Left lung (tissue), 10 donors: ENCODE data around the gene ASMTL. TPM values are rescaled to one million over a fixed set of nuclear protein-coding genes. Genes with fewer than 3 reads are reported as not detected.

Source experiments
- ATAC-seq: fragments of 200-7000 bp; cut with Tn5 transposase; one replicate; pipeline ENCODE4 v1.9.1; 2020; ENCODE audit warnings: moderate library complexity
- DNase-seq, 4 donors: peaks; one replicate each; pipeline ENCODE4 v3.0.0-alpha.2; 2013 to 2020
- H3K27ac ChIP-seq, 2 donors: fragments of 200-600 bp; sonication (generic) in 1 of 2; one replicate each; pipeline versions ENCODE4 v1.5.0 to v1.8.0; 2020 to 2021
- H3K27me3 ChIP-seq, 2 donors: fragments of 200-600 bp; sonication (generic) in 1 of 2; one replicate each; pipeline versions ENCODE4 v1.5.0 to v1.8.0; 2020 to 2021
- H3K36me3 ChIP-seq, 2 donors: fragments of 200-600 bp; sonication (generic) in 1 of 2; one replicate each; pipeline versions ENCODE4 v1.5.0 to v1.8.0; 2020 to 2021
- H3K4me1 ChIP-seq, 2 donors: fragments of 200-600 bp; one replicate each; pipeline ENCODE4 v1.8.0; 2021
- H3K4me3 ChIP-seq, 2 donors: fragments of 200-600 bp; sonication (generic) in 1 of 2; one replicate each; pipeline versions ENCODE4 v1.5.0 to v1.8.0; 2020 to 2021; ENCODE audit warnings: mild to moderate bottlenecking in 1 of 2
- H3K9me3 ChIP-seq, 2 donors: fragments of 200-600 bp; sonication (generic) in 1 of 2; one replicate each; pipeline versions ENCODE4 v1.5.0 to v1.8.0; 2020 to 2021
- intact Hi-C, 2 donors: fragments of 100-400 bp; cut with DNase I; formaldehyde crosslinking; loops; one replicate each; pipeline versions ENCODE4 v1.11.2 to v1.14.2; 2022
- polyA plus RNA-seq, 6 donors: library from polyadenylated mRNA; unstranded; fragments of 120-200 nt; gene quantifications; one replicate each; pipeline ENCODE4 v1.2.1, GENCODE V29; 2013; ENCODE audit not compliant: insufficient read length in 6 of 6
- total RNA-seq, 2 donors: library from RNA; stranded (reverse); fragmentation: NEBNext Ultra II Directional; extraction: Animal tissue kit (Norgen Biotek cat#: 25700); gene quantifications; one replicate each; pipeline ENCODE4 v1.2.1, GENCODE V29; 2021
- TF ChIP-seq, protein P1 (sequence below), 2 donors: fragments of 200-600 bp; sonication (generic) in 1 of 2; IDR thresholded peaks; one replicate each; pipeline versions ENCODE4 v1.5.0 to v1.8.0; 2021; ENCODE audit warnings: antibody characterized with exemption in 2 of 2
- donor health status: DM: no; HTN: yes; CAD: no.
- donor health status: DM: no; HTN: no; CAD: no.

The ASMTL gene
- total and polyA plus RNA-seq, 8 donors = 18.6 to 32.0 (median 24.8) TPM

DNA sequence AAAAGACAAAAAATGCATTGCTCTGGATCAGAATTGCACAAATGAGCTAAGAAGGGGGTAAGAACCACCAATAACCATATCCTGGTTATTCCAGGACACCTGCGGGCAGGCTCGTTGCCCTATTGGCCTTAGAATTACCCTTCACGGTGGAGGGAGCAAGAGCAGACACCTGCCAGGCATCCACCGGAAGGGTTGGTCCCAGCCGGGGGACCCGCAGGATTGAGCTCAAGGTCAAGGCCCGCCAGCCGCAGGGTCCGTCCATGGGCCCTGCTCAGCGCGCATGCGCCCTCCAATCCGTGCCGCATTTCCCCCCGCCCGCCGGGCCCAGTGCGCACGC is 61.4 kb downstream of the ASMTL start:
- DNase-seq = no peak
- ATAC-seq = no peak
- peaks cover 0 to 51% of the 10 kb centered on the region in 2 donors for H3K36me3 ChIP-seq
- H3K9me3 ChIP-seq = no peaks in the 10 kb centered on the region
- H3K27ac ChIP-seq = peak overlapping the region; percentile 97 to 98
- peak overlapping the region; percentile 99 to 100 for H3K4me3 ChIP-seq
- no peaks in the 10 kb centered on the region for H3K27me3 ChIP-seq
- intact Hi-C loops = no loop called here
- TF ChIP-seq, protein P1, sequence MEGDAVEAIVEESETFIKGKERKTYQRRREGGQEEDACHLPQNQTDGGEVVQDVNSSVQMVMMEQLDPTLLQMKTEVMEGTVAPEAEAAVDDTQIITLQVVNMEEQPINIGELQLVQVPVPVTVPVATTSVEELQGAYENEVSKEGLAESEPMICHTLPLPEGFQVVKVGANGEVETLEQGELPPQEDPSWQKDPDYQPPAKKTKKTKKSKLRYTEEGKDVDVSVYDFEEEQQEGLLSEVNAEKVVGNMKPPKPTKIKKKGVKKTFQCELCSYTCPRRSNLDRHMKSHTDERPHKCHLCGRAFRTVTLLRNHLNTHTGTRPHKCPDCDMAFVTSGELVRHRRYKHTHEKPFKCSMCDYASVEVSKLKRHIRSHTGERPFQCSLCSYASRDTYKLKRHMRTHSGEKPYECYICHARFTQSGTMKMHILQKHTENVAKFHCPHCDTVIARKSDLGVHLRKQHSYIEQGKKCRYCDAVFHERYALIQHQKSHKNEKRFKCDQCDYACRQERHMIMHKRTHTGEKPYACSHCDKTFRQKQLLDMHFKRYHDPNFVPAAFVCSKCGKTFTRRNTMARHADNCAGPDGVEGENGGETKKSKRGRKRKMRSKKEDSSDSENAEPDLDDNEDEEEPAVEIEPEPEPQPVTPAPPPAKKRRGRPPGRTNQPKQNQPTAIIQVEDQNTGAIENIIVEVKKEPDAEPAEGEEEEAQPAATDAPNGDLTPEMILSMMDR (IDR thresholded peaks at IDR 0.05) = no peak
- H3K4me1 ChIP-seq = peaks cover 13 to 59% of the 10 kb centered on the region in 2 donors

DNA sequence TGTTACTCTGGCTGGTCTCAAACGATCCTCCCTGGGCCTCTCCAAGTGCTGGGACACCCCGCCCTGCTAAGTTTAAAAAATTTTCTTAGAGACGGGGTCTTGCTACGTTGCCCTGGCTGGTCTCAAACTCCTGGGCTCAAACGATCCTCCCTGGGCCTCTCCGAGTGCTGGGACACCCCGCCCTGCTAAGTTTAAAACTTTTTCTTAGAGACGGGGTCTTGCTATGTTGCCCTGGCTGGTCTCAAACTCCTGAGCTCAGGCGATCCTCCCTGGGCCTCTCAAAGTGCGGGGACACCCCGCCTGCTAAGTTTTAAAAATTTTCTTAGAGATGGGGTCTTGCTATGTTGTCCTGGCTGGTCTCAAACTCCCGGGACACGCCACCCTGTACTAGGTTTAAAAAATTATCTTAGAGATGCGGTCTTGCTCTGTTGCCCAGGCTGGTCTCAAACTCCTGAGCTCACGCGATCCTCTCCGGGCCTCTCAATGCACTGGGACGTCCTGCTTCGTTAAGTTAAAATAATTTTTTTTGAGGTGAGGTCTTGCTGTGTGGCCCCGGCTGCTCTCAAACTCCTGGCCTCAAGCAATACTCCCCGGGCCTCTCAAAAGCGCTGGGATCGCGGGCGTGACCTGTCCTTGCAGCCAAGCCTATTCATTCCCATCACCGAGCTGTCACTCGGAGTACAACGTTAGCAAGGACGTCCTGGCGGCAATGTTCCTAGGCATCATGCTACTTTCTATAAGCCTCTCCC is 61.9 kb downstream of the ASMTL start:
- Histone ChIP-seq H3K4me1 (peaks cover 13 to 59% of the 10 kb centered on the region in 2 donors), H3K36me3 (peaks cover 2 to 54% of the 10 kb centered on the region in 2 donors), H3K27me3 (no peaks in the 10 kb centered on the region), H3K27ac (peak overlapping the region in 1 of 2 donors; percentile 98), H3K4me3 (peak overlapping the region; percentile 99 to 100), H3K9me3 (no peaks in the 10 kb centered on the region)
- DNase-seq (peak in 2 of 4 donors; percentile 30 to 61), ATAC-seq (no peak)
- intact Hi-C loops = no loop called here
- TF ChIP-seq, protein P1 (IDR thresholded peaks at IDR 0.05) = no peak

DNA sequence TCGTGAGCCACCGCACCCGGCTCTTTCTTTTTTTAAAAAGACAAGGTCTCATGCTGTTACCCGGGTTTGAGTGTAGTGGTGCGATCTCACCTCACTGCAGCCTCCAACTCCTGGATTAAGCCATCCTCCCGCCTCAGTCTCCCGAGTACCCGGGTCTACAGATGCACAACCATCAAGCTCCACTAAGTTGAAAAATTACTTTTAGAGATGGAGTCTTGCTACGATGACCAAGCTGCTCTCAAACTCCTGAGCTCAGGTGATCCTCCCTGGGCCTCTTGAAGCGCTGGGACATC is 62.8 kb downstream of the ASMTL start:
- H3K4me3 ChIP-seq = peak overlapping the region in 1 of 2 donors; percentile 99
- TF ChIP-seq, protein P1 (IDR thresholded peaks at IDR 0.05) = no peak
- peaks cover 5 to 63% of the 10 kb centered on the region in 2 donors for H3K36me3 ChIP-seq
- intact Hi-C loops = no loop called here
- DNase-seq (peak in 1 of 4 donors; percentile 21), ATAC-seq (no peak)
- H3K27me3 ChIP-seq = no peaks in the 10 kb centered on the region
- no peak overlapping the region for H3K27ac ChIP-seq
- H3K4me1 ChIP-seq = peaks cover 13 to 56% of the 10 kb centered on the region in 2 donors
- H3K9me3 ChIP-seq = no peaks in the 10 kb centered on the region

DNA sequence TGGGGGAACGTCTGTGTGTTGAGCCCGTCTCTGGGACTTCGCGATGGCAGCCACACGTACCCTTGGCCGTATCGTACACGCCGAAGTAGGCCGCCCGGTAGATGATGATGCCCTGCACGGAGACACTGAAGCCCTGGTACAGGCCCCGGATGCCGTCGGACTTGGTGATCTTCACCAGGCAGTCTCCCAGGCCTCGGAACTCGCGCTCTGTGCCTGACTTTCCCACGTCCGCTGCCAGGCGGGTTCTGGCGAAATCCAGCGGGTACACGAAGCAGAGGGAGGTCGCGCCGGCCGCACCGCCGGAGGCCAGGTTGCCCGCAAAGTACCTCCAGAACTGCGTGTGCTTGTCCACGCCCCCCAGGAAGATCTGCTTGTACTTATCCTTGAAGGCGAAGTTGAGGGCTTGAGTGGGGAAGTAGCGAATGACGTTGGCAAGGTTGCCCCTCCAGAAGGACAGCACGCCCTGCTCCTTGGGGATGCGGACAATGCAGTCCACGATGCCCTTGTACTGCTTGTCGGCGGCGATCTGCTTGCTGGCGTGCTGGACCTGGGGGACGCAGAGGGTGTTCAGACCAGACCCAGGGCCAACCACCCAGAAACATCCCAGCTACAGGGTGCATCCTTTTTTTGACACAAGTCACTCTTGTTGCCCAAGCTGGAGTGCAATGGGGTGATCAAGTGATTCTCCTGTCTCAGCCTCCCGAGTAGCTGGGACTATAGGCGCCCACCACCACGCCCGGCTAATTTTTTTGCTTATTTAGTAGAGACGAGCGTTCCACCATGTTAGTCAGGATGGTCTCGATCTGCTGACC is 63.3 kb downstream of the ASMTL start:
- H3K4me3 ChIP-seq = peak overlapping the region in 1 of 2 donors; percentile 99
- ATAC-seq = no peak
- no peak overlapping the region for H3K27ac ChIP-seq
- DNase-seq = peak in 2 of 4 donors; percentile 32 to 58
- H3K4me1 ChIP-seq = peaks cover 13 to 51% of the 10 kb centered on the region in 2 donors
- intact Hi-C loops = no loop called here
- H3K9me3 ChIP-seq = no peaks in the 10 kb centered on the region
- peaks cover 5 to 68% of the 10 kb centered on the region in 2 donors for H3K36me3 ChIP-seq
- no peaks in the 10 kb centered on the region for H3K27me3 ChIP-seq
- TF ChIP-seq, protein P1 (IDR thresholded peaks at IDR 0.05) = no peak

DNA sequence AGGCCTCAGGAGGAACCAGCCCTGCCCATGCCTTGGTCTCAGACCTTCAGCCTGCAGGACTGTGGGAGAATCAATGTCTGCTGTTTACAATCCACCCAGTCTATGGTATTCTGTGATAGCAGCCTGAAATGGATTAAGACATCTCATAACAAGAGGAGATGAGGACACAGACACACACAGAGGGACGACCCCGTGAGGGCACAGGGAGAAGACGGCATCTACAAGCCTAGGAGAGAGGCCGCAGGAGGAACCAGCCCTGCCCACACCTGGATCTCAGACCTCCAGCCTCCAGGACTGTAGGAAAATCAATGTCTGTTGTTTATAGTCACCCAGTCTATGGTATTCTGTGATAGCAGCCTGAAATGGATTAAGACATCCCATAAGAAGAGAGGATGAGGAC is 64.1 kb downstream of the ASMTL start:
- H3K9me3 ChIP-seq = no peaks in the 10 kb centered on the region
- H3K4me1 ChIP-seq = peaks cover 13 to 44% of the 10 kb centered on the region in 2 donors
- TF ChIP-seq, protein P1 (IDR thresholded peaks at IDR 0.05) = no peak
- DNase-seq (peak in 1 of 4 donors; percentile 7), ATAC-seq (no peak)
- no peaks in the 10 kb centered on the region for H3K27me3 ChIP-seq
- H3K4me3 ChIP-seq = no peak overlapping the region
- peaks cover 5 to 76% of the 10 kb centered on the region in 2 donors for H3K36me3 ChIP-seq
- H3K27ac ChIP-seq = no peak overlapping the region
- intact Hi-C loops = no loop called here
